Activated naive CD8-positive, alpha-beta T cell treated with anti-CD3 and anti-CD28 coated beads for 36 hours (primary cell): Measurements from ENCODE around the gene SORBS2. TPM values are rescaled to one million over a fixed set of nuclear protein-coding genes. Genes with fewer than 3 reads are reported as not detected.

Source experiments
- DNase-seq: peaks from one replicate; pipeline ENCODE4 v3.0.0; 2021
- H3K27ac Mint-ChIP-seq: one replicate; pipeline ENCODE4 v1.8.0; 2022; ENCODE audit warnings: mild to moderate bottlenecking, moderate library complexity, mixed read lengths
- H3K27me3 Mint-ChIP-seq: one replicate; pipeline ENCODE4 v1.8.0; 2022; ENCODE audit warnings: mild to moderate bottlenecking, mixed read lengths
- H3K36me3 Mint-ChIP-seq: one replicate; pipeline ENCODE4 v1.8.0; 2021; ENCODE audit warnings: mild to moderate bottlenecking, mixed read lengths
- H3K4me1 Mint-ChIP-seq: one replicate; pipeline ENCODE4 v1.8.0; 2021; ENCODE audit warnings: mixed read lengths
- H3K4me3 Mint-ChIP-seq: one replicate; pipeline ENCODE4 v1.8.0; 2022; ENCODE audit warnings: mild to moderate bottlenecking, moderate library complexity, mixed read lengths
- H3K9me3 Mint-ChIP-seq: one replicate; pipeline ENCODE4 v1.8.0; 2022; ENCODE audit warnings: mixed read lengths
- total RNA-seq, 2 experiments: library from RNA; stranded (reverse); gene quantifications; one replicate each; pipeline ENCODE4 v1.2.3, GENCODE V29; 2021

Gene SORBS2
- total RNA-seq, 2 experiments from 2014 or later: not detected

- Mint-ChIP-seq H3K9me3 (no peaks in the 10 kb centered on the region), H3K4me1 (no peaks in the 10 kb centered on the region), H3K27me3 (peaks cover 2% of the 10 kb centered on the region), H3K36me3 (no peaks in the 10 kb centered on the region), H3K27ac (no peak overlapping the region), H3K4me3 (no peak overlapping the region)
- DNase-seq: no peak
These were observed 9.0 kb upstream of the SORBS2 start for GRCh38 chr4:185821029-185821419.

- H3K4me1 Mint-ChIP-seq: no peaks in the 10 kb centered on the region
- H3K36me3 Mint-ChIP-seq: no peaks in the 10 kb centered on the region
- no peak for DNase-seq
- H3K9me3 Mint-ChIP-seq: no peaks in the 10 kb centered on the region
- no peak overlapping the region for H3K27ac Mint-ChIP-seq
- H3K27me3 Mint-ChIP-seq: peaks cover 4% of the 10 kb centered on the region
- no peak overlapping the region for H3K4me3 Mint-ChIP-seq
These were observed 8.4 kb upstream of the SORBS2 start for GRCh38 chr4:185820146-185821028.

DNA sequence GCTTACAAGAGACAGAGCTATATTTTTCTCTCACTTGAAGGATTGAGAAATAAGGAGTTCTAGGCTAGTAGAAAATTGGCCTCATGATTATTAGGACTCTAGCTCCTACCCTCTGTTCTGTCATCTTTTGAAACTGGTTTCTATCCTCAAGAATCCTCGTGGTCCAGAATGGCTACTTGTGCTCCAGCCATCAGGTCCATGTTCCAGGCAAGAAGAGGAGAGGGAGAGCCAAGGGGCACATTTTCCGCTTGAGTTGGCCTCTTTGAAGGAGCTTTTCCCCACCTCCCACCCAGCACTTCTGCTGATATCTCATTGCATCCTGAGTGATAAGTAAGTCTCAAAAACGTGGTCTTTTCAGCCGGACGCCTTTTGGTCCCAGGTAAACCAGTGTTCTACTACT lies 7.2 kb upstream of the SORBS2 start:
- H3K27me3 Mint-ChIP-seq: peaks cover 8% of the 10 kb centered on the region
- H3K36me3 Mint-ChIP-seq: no peaks in the 10 kb centered on the region
- H3K9me3 Mint-ChIP-seq: no peaks in the 10 kb centered on the region
- no peaks in the 10 kb centered on the region for H3K4me1 Mint-ChIP-seq
- H3K4me3 Mint-ChIP-seq: no peak overlapping the region
- no peak overlapping the region for H3K27ac Mint-ChIP-seq
- no peak for DNase-seq

GRCh38 chr4:185817403-185817818 lies 5.4 kb upstream of the SORBS2 start:
- H3K4me3 Mint-ChIP-seq: no peak overlapping the region
- H3K9me3 Mint-ChIP-seq: no peaks in the 10 kb centered on the region
- H3K36me3 Mint-ChIP-seq: no peaks in the 10 kb centered on the region
- H3K27me3 Mint-ChIP-seq: peaks cover 12% of the 10 kb centered on the region
- H3K4me1 Mint-ChIP-seq: no peaks in the 10 kb centered on the region
- no peak overlapping the region for H3K27ac Mint-ChIP-seq
- no peak for DNase-seq

DNA sequence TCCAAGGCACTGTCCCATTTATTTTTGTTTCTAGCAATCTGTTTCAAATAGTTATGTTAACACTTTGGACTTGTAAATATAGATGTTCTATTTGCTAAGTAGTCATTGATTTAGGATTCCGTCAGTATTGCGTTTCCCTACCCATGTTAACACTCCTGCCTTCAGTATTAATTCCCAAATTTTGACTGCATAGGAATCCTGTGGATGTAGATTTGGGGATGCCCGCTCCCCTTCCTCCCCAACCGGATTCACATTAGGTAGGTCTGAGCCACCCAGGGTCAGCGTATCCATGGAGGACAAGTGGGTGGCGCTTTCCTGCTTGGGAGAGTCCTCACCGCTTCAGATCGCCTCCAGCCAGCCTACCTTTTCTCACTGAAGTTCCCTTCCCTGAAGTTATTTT lies 1.1 kb upstream of the SORBS2 start:
- Mint-ChIP-seq H3K36me3 (no peaks in the 10 kb centered on the region), H3K27me3 (peaks cover 27% of the 10 kb centered on the region), H3K4me3 (no peak overlapping the region), H3K9me3 (no peaks in the 10 kb centered on the region), H3K27ac (no peak overlapping the region), H3K4me1 (no peaks in the 10 kb centered on the region)
- DNase-seq: no peak

- peaks cover 24% of the 10 kb centered on the region for H3K27me3 Mint-ChIP-seq
- no peak overlapping the region for H3K4me3 Mint-ChIP-seq
- H3K9me3 Mint-ChIP-seq: no peaks in the 10 kb centered on the region
- no peak for DNase-seq
- no peaks in the 10 kb centered on the region for H3K4me1 Mint-ChIP-seq
- no peak overlapping the region for H3K27ac Mint-ChIP-seq
- no peaks in the 10 kb centered on the region for H3K36me3 Mint-ChIP-seq
These were observed 1.1 kb downstream of the SORBS2 start for GRCh38 chr4:185810746-185811508.

- DNase-seq: no peak
- no peaks in the 10 kb centered on the region for H3K9me3 Mint-ChIP-seq
- H3K4me1 Mint-ChIP-seq: no peaks in the 10 kb centered on the region
- no peaks in the 10 kb centered on the region for H3K36me3 Mint-ChIP-seq
- H3K27ac Mint-ChIP-seq: no peak overlapping the region
- H3K27me3 Mint-ChIP-seq: peaks cover 25% of the 10 kb centered on the region
- no peak overlapping the region for H3K4me3 Mint-ChIP-seq
These were observed 2.4 kb downstream of the SORBS2 start for GRCh38 chr4:185809533-185810071.

DNA sequence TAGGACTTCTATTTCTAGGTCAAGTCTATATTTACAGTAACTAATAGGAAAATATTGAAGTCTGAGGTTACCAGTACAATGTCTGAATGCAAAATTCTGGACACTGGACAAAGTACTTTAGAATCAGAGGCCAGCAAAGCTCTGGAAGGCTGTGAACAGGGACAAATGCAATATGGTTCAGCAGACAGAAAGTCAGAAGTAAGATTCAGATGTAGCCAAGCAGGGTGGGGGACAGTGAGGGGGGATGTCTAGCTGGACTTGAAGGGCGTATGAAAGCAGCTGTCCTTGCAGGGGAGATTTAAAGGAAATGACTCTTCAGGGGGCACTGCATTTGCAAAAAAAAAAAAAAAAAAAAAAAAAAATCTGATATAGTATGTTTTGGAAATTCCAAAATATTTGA lies 2.9 kb downstream of the SORBS2 start:
- no peaks in the 10 kb centered on the region for H3K4me1 Mint-ChIP-seq
- H3K27ac Mint-ChIP-seq: no peak overlapping the region
- no peaks in the 10 kb centered on the region for H3K36me3 Mint-ChIP-seq
- no peaks in the 10 kb centered on the region for H3K9me3 Mint-ChIP-seq
- peaks cover 23% of the 10 kb centered on the region for H3K27me3 Mint-ChIP-seq
- no peak for DNase-seq
- no peak overlapping the region for H3K4me3 Mint-ChIP-seq

DNA sequence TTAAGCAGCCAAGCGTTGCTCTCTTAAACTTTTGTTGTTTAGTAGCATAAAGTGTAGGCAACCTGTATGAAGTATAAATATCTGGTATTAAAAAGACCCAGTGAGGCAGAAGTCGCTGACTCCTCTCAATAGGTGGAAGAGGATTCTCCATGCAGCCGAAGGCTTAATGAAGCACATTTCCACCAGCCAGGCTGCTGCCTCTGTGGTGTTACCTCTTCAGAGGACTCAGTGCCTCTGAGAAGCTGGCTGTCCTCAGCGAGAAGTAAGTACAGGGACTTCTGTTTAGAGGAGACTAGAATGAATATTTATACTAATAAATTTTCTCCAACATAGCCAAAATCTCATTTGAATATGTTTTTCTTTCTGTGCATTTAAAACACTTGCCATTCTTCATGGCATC lies 6.0 kb downstream of the SORBS2 start:
- Mint-ChIP-seq H3K27me3 (peaks cover 13% of the 10 kb centered on the region), H3K4me3 (no peak overlapping the region), H3K36me3 (no peaks in the 10 kb centered on the region), H3K9me3 (no peaks in the 10 kb centered on the region), H3K27ac (no peak overlapping the region), H3K4me1 (no peaks in the 10 kb centered on the region)
- DNase-seq: no peak

GRCh38 chr4:185805262-185805802 lies 6.7 kb downstream of the SORBS2 start:
- peaks cover 10% of the 10 kb centered on the region for H3K27me3 Mint-ChIP-seq
- no peak overlapping the region for H3K27ac Mint-ChIP-seq
- no peaks in the 10 kb centered on the region for H3K4me1 Mint-ChIP-seq
- H3K9me3 Mint-ChIP-seq: no peaks in the 10 kb centered on the region
- H3K36me3 Mint-ChIP-seq: no peaks in the 10 kb centered on the region
- DNase-seq: no peak
- no peak overlapping the region for H3K4me3 Mint-ChIP-seq

DNA sequence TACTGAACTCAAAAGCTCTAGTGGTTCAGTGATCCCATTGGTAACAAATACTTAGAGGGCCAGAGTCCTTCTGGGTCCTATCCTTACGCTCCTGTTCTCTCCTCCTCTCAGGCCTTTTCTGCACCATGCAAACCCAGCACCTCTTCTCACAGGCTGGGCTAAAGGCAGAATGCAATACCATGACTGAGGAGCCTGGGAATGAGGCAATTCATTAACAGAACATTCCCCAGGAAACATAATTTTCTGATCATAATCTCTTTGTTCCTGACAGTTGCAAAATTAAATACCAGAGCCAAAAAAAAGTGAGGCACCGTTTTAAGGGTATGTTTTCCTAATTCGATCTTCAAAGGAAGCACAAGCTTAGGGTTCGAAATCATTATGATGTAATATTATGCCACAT lies 9.0 kb downstream of the SORBS2 start:
- Mint-ChIP-seq H3K36me3 (no peaks in the 10 kb centered on the region), H3K9me3 (no peaks in the 10 kb centered on the region), H3K4me1 (no peaks in the 10 kb centered on the region), H3K27me3 (peaks cover 4% of the 10 kb centered on the region), H3K27ac (no peak overlapping the region), H3K4me3 (no peak overlapping the region)
- DNase-seq: no peak

DNA sequence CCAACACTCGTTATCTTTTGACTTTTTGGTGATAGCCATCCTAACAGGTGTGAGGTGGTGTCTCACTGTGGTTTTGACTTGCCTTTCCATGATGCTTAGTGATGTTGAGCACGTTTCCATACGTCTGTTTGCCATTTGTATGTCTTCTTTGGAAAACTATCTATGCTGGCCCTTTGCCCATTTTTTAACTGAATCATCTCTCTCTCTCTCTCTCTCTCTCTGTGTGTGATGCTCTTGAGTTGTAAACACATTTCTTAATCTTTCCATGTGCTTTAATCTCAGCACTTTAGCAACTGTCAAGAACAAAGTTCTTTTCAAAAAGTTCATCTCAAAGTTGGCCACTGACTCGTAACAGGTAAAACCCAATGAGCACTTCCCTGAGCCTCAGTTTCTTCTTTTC lies 10.5 kb downstream of the SORBS2 start:
- Mint-ChIP-seq H3K27me3 (peaks cover 4% of the 10 kb centered on the region), H3K9me3 (no peaks in the 10 kb centered on the region), H3K27ac (no peak overlapping the region)

DNA sequence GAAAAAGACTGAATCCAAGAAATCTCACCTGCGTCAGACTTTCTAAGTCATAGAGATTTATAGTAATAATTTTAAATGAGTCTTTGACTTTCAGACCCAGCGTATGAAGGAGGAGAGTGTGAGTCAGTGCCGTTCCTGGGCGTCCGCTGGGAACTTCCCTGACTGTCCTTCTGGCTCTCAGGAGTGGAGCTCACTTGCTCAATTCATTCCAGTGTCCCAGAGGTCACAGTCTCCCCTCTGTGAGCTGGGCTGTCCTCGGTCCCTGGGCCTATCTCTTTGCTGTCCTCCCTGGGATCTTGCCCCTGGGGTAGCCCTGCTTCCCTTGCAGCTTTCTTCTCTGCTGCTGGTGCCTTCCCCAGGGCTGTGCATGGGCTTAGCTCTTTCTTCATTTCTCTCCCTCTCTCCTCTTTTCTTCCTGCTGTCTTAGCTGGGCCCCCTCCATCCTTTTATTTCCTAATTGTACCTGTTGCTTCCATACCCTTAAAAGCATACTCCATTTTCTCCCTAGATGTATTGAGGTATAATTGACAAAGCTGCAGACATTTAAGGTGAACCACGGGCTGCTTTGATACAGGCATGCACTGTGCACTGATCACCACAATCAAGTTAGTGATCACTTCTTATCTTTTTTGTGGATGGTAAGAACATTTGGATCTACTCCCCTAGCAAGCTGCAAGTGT lies 11.6 kb downstream of the SORBS2 start:
- no peaks in the 10 kb centered on the region for H3K36me3 Mint-ChIP-seq
- H3K27me3 Mint-ChIP-seq: peaks cover 2% of the 10 kb centered on the region
- H3K4me3 Mint-ChIP-seq: no peak overlapping the region
- H3K27ac Mint-ChIP-seq: no peak overlapping the region
- H3K4me1 Mint-ChIP-seq: no peaks in the 10 kb centered on the region
- no peak for DNase-seq
- H3K9me3 Mint-ChIP-seq: no peaks in the 10 kb centered on the region

More for the DNA sequence above, 10.5 kb downstream of the SORBS2 start:
- no peak for DNase-seq
- Mint-ChIP-seq H3K4me3 (no peak overlapping the region), H3K4me1 (no peaks in the 10 kb centered on the region), H3K36me3 (no peaks in the 10 kb centered on the region)

DNA sequence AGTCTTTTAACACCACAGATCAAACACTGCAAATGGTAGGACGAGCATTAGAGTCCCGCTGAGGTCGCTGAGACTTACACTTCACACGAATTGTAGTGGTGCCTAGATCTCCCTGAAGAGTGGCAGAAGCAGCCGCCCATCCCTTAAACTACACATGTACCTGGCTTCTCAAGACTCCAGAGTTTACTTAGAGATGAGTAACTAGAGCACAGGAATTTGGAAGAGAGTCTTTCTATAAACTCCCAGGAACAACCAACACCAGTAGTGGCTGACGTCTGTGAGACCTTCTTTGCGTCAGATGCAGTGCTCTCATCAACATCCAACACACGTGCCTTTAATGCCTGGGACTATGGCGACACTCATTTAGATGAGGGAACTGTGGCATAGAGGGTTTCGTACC lies 12.6 kb downstream of the SORBS2 start:
- Mint-ChIP-seq H3K27me3 (no peaks in the 10 kb centered on the region), H3K4me1 (no peaks in the 10 kb centered on the region), H3K36me3 (no peaks in the 10 kb centered on the region), H3K9me3 (no peaks in the 10 kb centered on the region), H3K4me3 (no peak overlapping the region), H3K27ac (peak overlapping the region; percentile 39)
- DNase-seq: no peak
